ENCODE data around the gene MYCBPAP. TPM values are rescaled to one million over a fixed set of nuclear protein-coding genes. Genes with fewer than 3 reads are reported as not detected.

MYCBPAP gene
- total and polyA plus RNA-seq, 2 donors (not counting 3 experiments of a cell fraction or from before 2014, with no cell fraction given), result 0.40 to 0.66 TPM

GRCh38 chr17:50551433-50551815 is 43.2 kb downstream of the MYCBPAP start:
- H2AFZ ChIP-seq (ENCODE audit: low read depth, low read length), result no peak overlapping the region
- H3K9ac ChIP-seq (replicated peaks; ENCODE audit: extremely low read depth, insufficient read depth, low read length), result no peak overlapping the region
- no peak overlapping the region for H3K4me3 ChIP-seq (replicated peaks in 1 of 3; ENCODE audit: insufficient read depth in 1 of 3, low read depth in 1 of 3, low read length in 3 of 3)
- dilution Hi-C loops (cut with MboI; ENCODE audit: extremely low pct_ligation_motif_present, low sequenced_read_pairs), result no loop called here
- no peaks in the 10 kb centered on the region for H4K20me1 ChIP-seq (replicated peaks; ENCODE audit: control insufficient read depth, extremely low read depth, insufficient read depth, low read length)
- H3K4me1 ChIP-seq (ENCODE audit: control insufficient read depth, extremely low read depth, insufficient read depth, low read length), result peaks cover 7% of the 10 kb centered on the region
- FAIRE-seq, result no peak
- no peaks in the 10 kb centered on the region for H3K9me3 ChIP-seq (replicated peaks; ENCODE audit: control insufficient read depth, insufficient read depth, low read length)
- no peak overlapping the region for H3K27ac ChIP-seq (ENCODE audit: insufficient read depth, low read depth, low read length)
- H3K4me2 ChIP-seq (ENCODE audit: insufficient read depth, low read length), result no peak overlapping the region
- H3K9me1 ChIP-seq (replicated peaks; ENCODE audit: control insufficient read depth, extremely low read depth, insufficient read depth, low read length), result no peaks in the 10 kb centered on the region
- H3K27me3 ChIP-seq (ENCODE audit: control insufficient read depth in 2 of 2, insufficient read depth in 2 of 2, low read length in 2 of 2), result no peaks in the 10 kb centered on the region
- TF ChIP-seq POLR2A (IDR thresholded peaks at IDR 0.05; ENCODE audit: low read depth, low read length), result no peak
- TF ChIP-seq POLR2AphosphoS5 (IDR thresholded peaks at IDR 0.05; ENCODE audit: insufficient read depth, low read depth, low read length), result no peak
- no peak for TF ChIP-seq MAX (IDR thresholded peaks at IDR 0.05; ENCODE audit: insufficient read depth, insufficient read length)
- no peak for TF ChIP-seq GATA2 (IDR thresholded peaks at IDR 0.05; ENCODE audit: insufficient read depth, insufficient read length, low read depth, low read length)
- ChIA-PET POLR2A (interaction anchor here (1.2 to 1.3 kb wide), 2 partner anchors 9 to 75 kb away, joined by 3 to 6 read pairs; partner anchors contain the start of gene CACNA1G), CTCF (interaction anchor here (0.6 to 8.4 kb wide), 41 partner anchors 9 to 398 kb away, joined by 3 to 398 read pairs (median 5); partner anchors contain the start of genes ANKRD40 and CACNA1G)
- BruUV-seq (replicated peaks), result no TSS peak
- no peaks in the 10 kb centered on the region for H3K79me2 ChIP-seq (ENCODE audit: control insufficient read depth, insufficient read depth, low read length)
- intact Hi-C loops (cut with micrococcal nuclease), result loop anchor here (1.0 kb wide), 1 partner anchor 130 kb away; no protein-coding TSS in a partner anchor
- no peak for DNase-seq (ENCODE audit: low read depth, low spot score)
- H3K36me3 ChIP-seq (ENCODE audit: control insufficient read depth in 2 of 2, extremely low read depth in 1 of 2, insufficient read depth in 2 of 2, low read length in 2 of 2), result peaks cover 0 to 5% of the 10 kb centered on the region in 2 experiments

- DNase-seq (ENCODE audit: low read depth, low spot score), result no peak
- Histone ChIP-seq H3K4me3 (replicated peaks in 1 of 3; ENCODE audit: insufficient read depth in 1 of 3, low read depth in 1 of 3, low read length in 3 of 3) (no peak overlapping the region), H3K9me1 (replicated peaks; ENCODE audit: control insufficient read depth, extremely low read depth, insufficient read depth, low read length) (no peaks in the 10 kb centered on the region), H4K20me1 (replicated peaks; ENCODE audit: control insufficient read depth, extremely low read depth, insufficient read depth, low read length) (no peaks in the 10 kb centered on the region), H3K4me1 (ENCODE audit: control insufficient read depth, extremely low read depth, insufficient read depth, low read length) (peaks cover 7% of the 10 kb centered on the region), H3K4me2 (ENCODE audit: insufficient read depth, low read length) (no peak overlapping the region), H3K27me3 (ENCODE audit: control insufficient read depth in 2 of 2, insufficient read depth in 2 of 2, low read length in 2 of 2) (no peaks in the 10 kb centered on the region), H3K9me3 (replicated peaks; ENCODE audit: control insufficient read depth, insufficient read depth, low read length) (no peaks in the 10 kb centered on the region), H3K27ac (ENCODE audit: insufficient read depth, low read depth, low read length) (no peak overlapping the region), H3K79me2 (ENCODE audit: control insufficient read depth, insufficient read depth, low read length) (no peaks in the 10 kb centered on the region), H2AFZ (ENCODE audit: low read depth, low read length) (no peak overlapping the region), H3K36me3 (ENCODE audit: control insufficient read depth in 2 of 2, extremely low read depth in 1 of 2, insufficient read depth in 2 of 2, low read length in 2 of 2) (peaks cover 0 to 5% of the 10 kb centered on the region in 2 experiments), H3K9ac (replicated peaks; ENCODE audit: extremely low read depth, insufficient read depth, low read length) (no peak overlapping the region)
- POLR2A ChIA-PET, result no interaction called here
- CTCF ChIA-PET, result interaction anchor here (0.7 to 8.4 kb wide), 6 partner anchors 12 to 142 kb away, joined by 3 to 398 read pairs (median 6); no protein-coding TSS in a partner anchor
- no peak for TF ChIP-seq GATA2 (IDR thresholded peaks at IDR 0.05; ENCODE audit: insufficient read depth, insufficient read length, low read depth, low read length)
- no peak for TF ChIP-seq EZH2 (IDR thresholded peaks at IDR 0.05; ENCODE audit: borderline replicate concordance, low read depth, low read length, severe bottlenecking)
- no peak for TF ChIP-seq FOS (IDR thresholded peaks at IDR 0.05; ENCODE audit: borderline replicate concordance, insufficient read depth, low read length)
- no peak for TF ChIP-seq MYC (IDR thresholded peaks at IDR 0.05; ENCODE audit: low read depth, low read length)
- TF ChIP-seq POLR2A (IDR thresholded peaks at IDR 0.05; ENCODE audit: low read depth, low read length), result no peak
- TF ChIP-seq POLR2AphosphoS5 (IDR thresholded peaks at IDR 0.05; ENCODE audit: insufficient read depth, low read depth, low read length), result no peak
- TF ChIP-seq CTCF (IDR thresholded peaks at IDR 0.05; ENCODE audit: extremely low read depth in 1 of 2, insufficient read depth in 1 of 2, low read depth in 1 of 2, low read length in 2 of 2), result no peak
- no peak for TF ChIP-seq MAX (IDR thresholded peaks at IDR 0.05; ENCODE audit: insufficient read depth, insufficient read length)
- no peak for TF ChIP-seq JUN (IDR thresholded peaks at IDR 0.05; ENCODE audit: borderline replicate concordance, insufficient read depth, insufficient read length, low read depth)
- intact Hi-C loops (cut with micrococcal nuclease), result loop anchor here (1.0 kb wide), 1 partner anchor 129 kb away; no protein-coding TSS in a partner anchor
- dilution Hi-C loops (cut with MboI; ENCODE audit: extremely low pct_ligation_motif_present, low sequenced_read_pairs), result no loop called here
- no peak for FAIRE-seq
- BruUV-seq (replicated peaks), result no TSS peak
Measured at GRCh38 chr17:50551884-50552283, 43.6 kb downstream of the MYCBPAP start.

Measured in endothelial cell of umbilical vein (primary cell).